ENCODE measurements around the gene CCND1.

The CCND1 gene

DNA sequence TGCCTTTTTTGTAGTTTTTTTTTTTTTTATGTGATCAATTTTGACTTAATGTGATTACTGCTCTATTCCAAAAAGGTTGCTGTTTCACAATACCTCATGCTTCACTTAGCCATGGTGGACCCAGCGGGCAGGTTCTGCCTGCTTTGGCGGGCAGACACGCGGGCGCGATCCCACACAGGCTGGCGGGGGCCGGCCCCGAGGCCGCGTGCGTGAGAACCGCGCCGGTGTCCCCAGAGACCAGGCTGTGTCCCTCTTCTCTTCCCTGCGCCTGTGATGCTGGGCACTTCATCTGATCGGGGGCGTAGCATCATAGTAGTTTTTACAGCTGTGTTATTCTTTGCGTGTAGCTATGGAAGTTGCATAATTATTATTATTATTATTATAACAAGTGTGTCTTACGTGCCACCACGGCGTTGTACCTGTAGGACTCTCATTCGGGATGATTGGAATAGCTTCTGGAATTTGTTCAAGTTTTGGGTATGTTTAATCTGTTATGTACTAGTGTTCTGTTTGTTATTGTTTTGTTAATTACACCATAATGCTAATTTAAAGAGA, 12.5 kb downstream of the CCND1 start:
- H3K27me3 Mint-ChIP-seq = no peaks in the 10 kb centered on the region
- no peak overlapping the region for H3K27ac Mint-ChIP-seq
- no peaks in the 10 kb centered on the region for H3K9me3 Mint-ChIP-seq
- H3K4me3 Mint-ChIP-seq = no peak overlapping the region
- peaks cover 2% of the 10 kb centered on the region for H3K36me3 Mint-ChIP-seq
- no peaks in the 10 kb centered on the region for H3K4me1 Mint-ChIP-seq

DNA sequence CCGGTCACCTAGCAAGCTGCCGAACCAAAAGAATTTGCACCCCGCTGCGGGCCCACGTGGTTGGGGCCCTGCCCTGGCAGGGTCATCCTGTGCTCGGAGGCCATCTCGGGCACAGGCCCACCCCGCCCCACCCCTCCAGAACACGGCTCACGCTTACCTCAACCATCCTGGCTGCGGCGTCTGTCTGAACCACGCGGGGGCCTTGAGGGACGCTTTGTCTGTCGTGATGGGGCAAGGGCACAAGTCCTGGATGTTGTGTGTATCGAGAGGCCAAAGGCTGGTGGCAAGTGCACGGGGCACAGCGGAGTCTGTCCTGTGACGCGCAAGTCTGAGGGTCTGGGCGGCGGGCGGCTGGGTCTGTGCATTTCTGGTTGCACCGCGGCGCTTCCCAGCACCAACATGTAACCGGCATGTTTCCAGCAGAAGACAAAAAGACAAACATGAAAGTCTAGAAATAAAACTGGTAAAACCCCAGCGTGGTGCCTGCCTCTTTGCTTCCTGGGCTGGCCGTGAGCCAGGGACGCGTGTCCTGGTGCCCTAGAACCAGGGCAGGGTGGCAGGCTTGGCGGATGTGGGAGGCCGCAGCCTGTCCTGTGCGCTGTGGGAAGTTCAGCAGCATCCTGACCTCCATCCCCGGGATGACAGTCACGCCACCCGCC, 13.2 kb downstream of the CCND1 start:
- Mint-ChIP-seq H3K27ac (no peak overlapping the region), H3K36me3 (peaks cover 2% of the 10 kb centered on the region), H3K4me1 (no peaks in the 10 kb centered on the region), H3K9me3 (no peaks in the 10 kb centered on the region), H3K4me3 (no peak overlapping the region), H3K27me3 (no peaks in the 10 kb centered on the region)

DNA sequence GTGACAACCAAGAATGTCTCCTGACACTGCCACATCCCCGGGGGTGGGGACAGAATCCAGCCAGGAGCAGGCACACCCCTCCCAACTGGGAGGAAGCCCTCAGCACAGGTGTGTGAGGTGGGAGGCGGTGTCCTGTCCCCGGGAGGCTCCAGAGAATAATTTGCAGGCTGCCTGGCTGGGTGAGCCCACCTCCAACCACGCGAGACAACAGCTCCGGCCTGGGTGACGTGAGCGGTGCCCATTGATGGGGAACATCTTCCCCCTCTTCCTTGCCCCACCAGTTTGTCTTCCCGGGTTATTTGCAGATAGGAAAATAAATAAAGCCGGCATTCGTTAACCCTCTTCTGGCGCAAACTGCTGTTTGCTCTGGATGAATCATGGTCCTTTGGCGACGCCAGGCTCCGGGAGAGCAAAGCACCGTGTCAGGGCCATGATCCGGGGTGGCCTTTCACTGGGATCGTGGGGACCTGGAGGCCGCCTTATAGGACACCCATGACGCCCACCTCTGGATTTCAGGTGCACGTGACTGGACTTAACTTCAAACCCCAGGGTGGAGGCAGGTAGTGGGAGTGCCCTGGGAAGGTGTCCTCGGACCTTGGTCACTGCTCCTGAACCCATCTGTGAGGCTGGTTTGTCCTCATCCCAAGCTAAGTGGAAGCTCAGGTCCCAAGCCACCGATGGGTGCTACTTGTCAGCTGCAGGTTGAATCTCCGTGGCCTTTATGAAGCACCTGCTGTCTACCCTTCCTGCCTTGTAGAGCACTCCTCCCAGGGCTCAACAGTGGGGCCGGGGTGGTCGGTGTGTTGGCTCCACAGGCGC, 13.9 kb downstream of the CCND1 start:
- H3K4me3 Mint-ChIP-seq = no peak overlapping the region
- H3K4me1 Mint-ChIP-seq = no peaks in the 10 kb centered on the region
- peaks cover 2% of the 10 kb centered on the region for H3K36me3 Mint-ChIP-seq
- H3K9me3 Mint-ChIP-seq = no peaks in the 10 kb centered on the region
- H3K27ac Mint-ChIP-seq = no peak overlapping the region
- H3K27me3 Mint-ChIP-seq = no peaks in the 10 kb centered on the region

DNA sequence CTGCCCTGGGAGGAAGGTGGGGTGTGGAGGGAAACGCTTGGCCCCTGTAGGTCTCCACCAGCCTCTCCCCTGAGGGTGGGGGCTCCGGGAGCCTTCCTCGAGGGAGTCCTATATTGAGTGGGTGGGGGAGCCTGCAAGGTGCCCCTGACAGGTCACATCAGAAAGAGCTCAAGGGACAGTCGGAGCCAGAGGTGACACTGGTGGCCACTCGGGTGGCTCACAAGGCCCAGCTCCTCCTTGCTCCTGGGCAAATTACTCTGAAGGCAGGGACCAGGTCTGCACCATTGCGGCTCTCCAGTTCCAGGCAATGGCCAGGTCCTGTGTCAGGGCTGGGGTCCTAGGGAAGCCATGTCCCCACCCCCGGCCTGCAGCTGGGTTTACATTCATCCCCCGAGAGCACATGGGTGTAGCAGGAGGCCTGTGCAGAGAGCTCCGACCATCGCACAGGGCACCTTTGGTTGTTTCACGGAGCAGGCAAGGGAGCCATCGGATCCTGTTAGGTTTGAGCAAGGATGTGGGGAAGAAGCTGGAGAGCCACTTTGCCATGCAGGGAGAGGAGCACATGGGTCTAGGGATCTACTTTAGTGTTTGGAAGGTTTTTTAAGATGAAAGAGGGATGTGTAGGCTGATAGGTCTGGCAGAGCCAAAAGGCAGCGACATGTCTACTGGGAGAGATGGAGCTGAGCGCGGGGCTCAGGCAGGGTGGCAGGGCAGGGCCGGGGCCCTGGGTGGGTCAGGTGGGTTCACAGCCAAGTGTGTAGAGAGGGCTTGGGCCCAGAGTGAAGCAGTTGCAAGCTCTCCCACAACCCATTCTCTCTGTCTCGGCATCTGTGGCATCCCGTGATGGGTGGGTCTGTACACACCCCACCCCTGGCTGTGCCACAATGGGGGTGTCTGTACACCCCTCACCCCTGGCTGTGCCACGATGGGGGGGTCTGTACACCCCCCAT, 14.8 kb downstream of the CCND1 start:
- H3K27ac Mint-ChIP-seq = no peak overlapping the region
- peaks cover 2% of the 10 kb centered on the region for H3K36me3 Mint-ChIP-seq
- no peak overlapping the region for H3K4me3 Mint-ChIP-seq
- no peaks in the 10 kb centered on the region for H3K4me1 Mint-ChIP-seq
- no peaks in the 10 kb centered on the region for H3K27me3 Mint-ChIP-seq
- H3K9me3 Mint-ChIP-seq = no peaks in the 10 kb centered on the region

DNA sequence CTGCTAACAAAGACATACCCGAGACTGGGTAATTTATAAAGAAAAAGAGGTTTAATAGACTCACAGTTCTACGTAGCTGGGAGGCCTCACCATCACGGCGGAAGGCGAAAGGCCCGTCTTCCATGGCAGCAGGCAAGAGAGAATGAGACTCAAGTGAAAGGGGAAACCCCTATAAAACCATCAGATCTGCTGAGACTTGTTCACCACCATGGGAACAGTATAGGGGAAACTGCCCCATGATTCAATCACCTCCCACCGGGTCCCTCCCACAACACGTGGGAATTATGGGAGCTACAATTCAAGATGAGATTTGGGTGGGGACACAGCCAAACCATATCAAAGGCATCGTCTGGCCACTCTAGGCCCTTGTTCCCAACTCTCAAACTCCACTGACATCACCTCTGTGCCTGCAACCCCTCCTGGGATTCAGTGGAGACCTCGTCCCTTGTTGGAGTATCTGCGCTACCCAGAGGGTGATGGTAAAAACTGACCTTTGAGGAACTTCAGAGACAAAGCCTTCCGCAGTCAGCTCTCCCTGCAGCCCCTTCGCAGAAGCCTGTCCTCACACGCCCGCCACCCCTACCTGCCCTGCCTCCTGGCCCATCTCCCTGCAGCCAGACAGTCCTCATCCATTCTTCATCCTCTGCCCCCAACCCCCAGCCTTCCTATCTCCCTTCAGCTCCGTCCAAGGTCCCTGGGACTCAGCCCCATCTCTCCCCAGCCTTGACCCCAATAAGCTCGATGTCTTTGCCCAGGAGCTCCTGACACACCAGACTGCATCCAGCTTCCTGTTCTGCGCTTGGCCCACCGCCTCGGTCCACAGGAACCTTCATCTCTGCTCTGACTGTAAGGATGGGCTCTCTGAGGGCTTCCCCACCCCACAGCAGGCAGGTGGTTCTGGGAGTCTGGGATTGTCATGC, 15.8 kb downstream of the CCND1 start:
- Mint-ChIP-seq H3K4me1 (no peaks in the 10 kb centered on the region), H3K9me3 (no peaks in the 10 kb centered on the region), H3K27me3 (no peaks in the 10 kb centered on the region), H3K36me3 (no peaks in the 10 kb centered on the region), H3K4me3 (no peak overlapping the region), H3K27ac (no peak overlapping the region)

DNA sequence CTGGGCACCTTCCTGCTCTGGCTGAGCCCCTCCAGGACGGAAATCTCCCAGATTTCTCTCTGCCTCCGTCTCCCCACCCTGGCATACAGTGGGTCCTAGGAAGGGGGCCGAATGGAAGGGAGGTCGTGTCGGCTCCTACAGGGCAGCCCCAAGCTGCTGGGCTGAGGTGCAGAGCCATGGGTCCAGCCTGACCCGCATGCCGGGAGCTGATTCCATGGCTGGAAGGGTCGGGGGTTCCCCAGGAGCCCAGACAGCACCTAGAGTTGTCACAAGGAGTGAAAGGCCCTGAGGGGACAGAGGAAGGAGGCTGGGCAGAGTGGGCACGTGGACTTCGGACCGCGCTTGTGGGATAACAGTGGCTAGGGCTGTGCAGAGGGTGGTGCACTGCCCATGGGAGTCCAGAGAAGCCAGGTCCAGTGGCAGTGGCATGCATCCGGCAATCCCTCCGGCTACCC, 16.5 kb downstream of the CCND1 start:
- Mint-ChIP-seq H3K4me1 (no peaks in the 10 kb centered on the region), H3K36me3 (no peaks in the 10 kb centered on the region), H3K4me3 (no peak overlapping the region), H3K27ac (no peak overlapping the region), H3K27me3 (no peaks in the 10 kb centered on the region), H3K9me3 (no peaks in the 10 kb centered on the region)

DNA sequence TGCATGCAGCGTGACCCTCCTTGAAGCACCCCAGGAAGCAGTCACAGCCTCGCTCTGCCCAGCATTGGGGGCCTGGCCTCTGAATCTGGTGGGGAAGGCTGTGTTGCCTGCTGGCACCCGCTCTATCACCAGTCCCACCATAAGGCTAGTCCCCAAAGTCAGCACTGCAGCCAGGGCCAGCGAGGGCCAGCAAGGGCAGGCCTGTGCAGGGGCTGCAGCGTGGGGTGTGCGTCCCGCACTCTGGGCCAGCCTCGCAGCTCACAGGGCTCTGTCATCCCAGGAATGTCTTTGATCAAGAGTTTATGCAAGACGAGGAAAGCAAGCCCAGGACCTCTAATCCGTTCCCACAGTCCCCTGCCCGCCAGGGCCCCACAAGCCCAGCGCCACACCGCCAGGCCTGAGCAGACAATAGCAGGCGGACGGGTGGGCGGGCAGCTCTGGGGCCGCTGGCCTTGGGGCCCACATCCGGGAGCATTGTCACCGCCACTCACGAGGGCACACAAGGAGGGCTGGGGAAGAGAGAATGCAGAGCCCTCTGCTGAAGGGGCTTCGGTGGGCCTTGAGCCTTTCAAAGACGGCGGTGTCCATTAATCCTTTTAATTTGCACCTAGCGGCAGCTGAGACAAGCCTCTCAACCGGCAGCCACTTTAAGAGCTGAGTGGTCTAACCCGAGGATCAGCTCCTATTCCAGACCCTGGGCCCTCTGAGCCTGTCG, 17.1 kb downstream of the CCND1 start:
- no peaks in the 10 kb centered on the region for H3K27me3 Mint-ChIP-seq
- H3K27ac Mint-ChIP-seq = no peak overlapping the region
- no peak overlapping the region for H3K4me3 Mint-ChIP-seq
- no peaks in the 10 kb centered on the region for H3K9me3 Mint-ChIP-seq
- no peaks in the 10 kb centered on the region for H3K36me3 Mint-ChIP-seq
- H3K4me1 Mint-ChIP-seq = no peaks in the 10 kb centered on the region

DNA sequence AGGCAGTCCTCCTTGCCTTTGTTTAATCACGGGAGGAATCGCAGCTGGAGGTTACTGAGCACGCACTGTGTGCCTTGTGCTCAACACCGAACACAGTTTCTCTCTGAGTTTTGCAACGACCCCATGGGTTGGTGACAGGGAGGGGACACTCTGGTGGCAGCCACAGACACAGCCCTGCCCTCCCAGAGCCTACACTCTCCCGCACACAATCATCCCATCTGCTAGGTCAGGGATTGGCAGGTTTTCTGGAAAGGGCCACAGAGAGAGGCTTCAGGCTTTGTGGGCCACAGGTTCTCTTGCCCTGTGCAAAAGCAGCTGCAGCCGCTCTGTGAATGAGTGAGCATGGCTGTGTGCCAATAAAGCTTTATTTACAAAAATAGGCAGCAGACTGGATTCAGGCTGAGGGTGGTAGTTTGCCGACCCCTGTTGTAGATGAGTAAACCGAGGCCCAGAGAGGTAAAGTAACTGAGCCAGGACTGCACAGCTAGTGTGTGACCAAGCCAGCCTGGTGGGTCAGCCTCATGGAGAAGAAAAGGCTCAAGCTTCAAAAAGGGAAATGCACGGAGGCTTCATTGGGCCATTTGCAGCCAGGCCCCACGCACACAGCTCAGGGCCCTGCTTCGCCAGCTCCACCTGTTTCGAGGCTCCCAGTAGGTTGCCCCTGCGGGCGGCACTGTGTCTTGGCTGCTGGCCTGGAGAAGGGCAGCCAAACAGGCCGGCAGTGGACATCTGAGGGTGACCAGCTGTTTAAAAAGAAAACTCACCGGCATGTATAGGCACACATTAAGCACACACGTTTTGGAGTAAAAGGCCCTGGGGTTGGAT, 17.9 kb downstream of the CCND1 start:
- H3K4me1 Mint-ChIP-seq = no peaks in the 10 kb centered on the region
- no peak overlapping the region for H3K4me3 Mint-ChIP-seq
- peaks cover under 1% of the 10 kb centered on the region for H3K36me3 Mint-ChIP-seq
- H3K9me3 Mint-ChIP-seq = no peaks in the 10 kb centered on the region
- H3K27ac Mint-ChIP-seq = no peak overlapping the region
- H3K27me3 Mint-ChIP-seq = no peaks in the 10 kb centered on the region

DNA sequence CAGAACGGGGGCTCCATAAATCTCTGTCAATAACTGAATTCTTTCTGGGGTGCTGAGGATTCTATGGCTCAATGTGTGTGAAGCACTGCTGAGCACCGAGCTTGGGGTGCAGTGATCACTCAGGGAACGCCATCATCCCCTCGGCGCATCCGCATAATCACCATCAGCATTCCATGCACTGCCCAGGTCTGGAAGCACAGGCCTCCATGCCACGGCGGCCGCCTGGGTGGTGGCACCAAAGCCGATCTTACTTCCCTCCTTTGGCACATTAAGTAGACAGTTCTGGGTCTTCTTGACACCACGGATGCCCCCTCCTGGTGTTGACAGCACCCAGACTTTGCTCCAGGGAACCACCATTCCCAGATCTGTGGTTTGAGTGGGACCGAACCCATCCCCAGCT, 18.6 kb downstream of the CCND1 start:
- Mint-ChIP-seq H3K4me1 (no peaks in the 10 kb centered on the region), H3K27me3 (no peaks in the 10 kb centered on the region), H3K27ac (no peak overlapping the region), H3K4me3 (no peak overlapping the region), H3K9me3 (no peaks in the 10 kb centered on the region), H3K36me3 (peaks cover 2% of the 10 kb centered on the region)

DNA sequence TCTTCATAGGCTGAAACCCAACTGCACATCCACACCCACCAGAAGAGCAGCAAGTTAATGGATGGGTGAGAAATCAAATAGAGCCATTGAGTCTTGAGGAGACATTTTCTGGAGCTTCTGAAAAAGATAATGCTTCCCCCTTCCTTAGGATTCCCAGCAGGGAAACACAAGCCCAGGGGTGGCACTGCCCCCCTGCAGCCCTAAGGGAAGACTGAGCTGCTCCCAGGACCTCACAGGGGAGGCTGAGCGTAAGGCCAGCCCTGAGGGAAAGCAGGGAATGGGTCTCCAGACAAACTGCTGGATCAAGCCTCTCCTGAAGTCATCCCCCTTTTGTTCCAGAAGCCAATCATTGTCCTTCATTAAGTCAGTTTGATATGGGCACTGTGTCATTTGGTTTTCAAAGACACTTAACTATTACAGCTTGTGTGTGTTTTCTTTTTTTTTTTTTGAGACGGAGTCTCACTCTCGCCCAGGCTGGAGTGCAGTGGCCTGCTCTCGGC, 19.1 kb downstream of the CCND1 start:
- peaks cover 5% of the 10 kb centered on the region for H3K36me3 Mint-ChIP-seq
- H3K4me1 Mint-ChIP-seq = no peaks in the 10 kb centered on the region
- no peak overlapping the region for H3K4me3 Mint-ChIP-seq
- H3K9me3 Mint-ChIP-seq = no peaks in the 10 kb centered on the region
- no peak overlapping the region for H3K27ac Mint-ChIP-seq
- H3K27me3 Mint-ChIP-seq = no peaks in the 10 kb centered on the region

DNA sequence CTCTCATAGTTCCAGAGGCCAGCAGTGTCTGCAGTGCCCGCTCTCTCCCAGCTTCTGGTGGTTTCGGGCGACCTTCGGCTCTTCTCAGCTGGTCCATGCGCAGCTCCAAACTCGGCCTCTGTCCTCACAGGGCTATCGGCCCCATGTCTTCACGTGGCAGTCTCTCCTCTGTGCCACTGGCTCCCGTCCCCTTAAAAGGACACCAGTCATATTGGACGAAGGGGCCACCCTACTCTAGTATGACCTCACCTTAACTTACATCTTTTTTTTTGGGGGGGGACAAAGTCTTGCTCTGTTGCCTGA, 20.4 kb downstream of the CCND1 start:
- H3K36me3 Mint-ChIP-seq = peaks cover 5% of the 10 kb centered on the region
- no peaks in the 10 kb centered on the region for H3K9me3 Mint-ChIP-seq
- no peak overlapping the region for H3K4me3 Mint-ChIP-seq
- no peak overlapping the region for H3K27ac Mint-ChIP-seq
- H3K4me1 Mint-ChIP-seq = no peaks in the 10 kb centered on the region
- H3K27me3 Mint-ChIP-seq = no peaks in the 10 kb centered on the region

DNA sequence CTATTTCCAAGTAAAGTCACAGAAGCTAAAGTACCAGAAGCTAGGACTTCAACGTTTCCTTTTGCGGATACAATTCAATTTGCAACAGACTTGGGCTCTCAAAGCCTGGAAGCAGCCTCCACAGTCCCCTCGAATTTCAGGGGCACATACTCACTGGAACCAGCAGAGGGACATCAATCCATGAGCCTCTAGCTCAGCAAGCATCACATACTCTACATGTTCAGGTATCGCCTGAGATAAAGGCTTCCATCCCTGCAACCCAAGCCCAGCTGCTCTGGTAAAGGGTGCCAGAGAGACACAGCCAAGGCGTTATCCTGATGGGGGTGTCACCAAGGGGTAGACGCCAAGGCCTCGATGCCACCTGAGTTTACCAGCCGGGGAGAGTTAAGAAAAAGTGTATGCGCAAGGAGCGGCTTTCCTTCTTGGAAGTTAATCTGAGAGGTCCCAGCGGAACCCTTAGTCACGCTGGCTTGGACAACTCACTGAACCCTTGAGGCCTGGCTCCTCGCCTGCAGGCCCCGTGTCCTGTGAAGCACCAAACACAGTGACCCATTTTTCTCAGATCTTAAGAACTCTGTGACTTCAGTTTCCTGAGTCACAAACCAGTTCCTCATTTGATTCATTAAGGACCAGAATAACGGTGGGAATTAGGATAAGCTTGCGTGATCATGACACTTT, 21.2 kb downstream of the CCND1 start:
- H3K9me3 Mint-ChIP-seq = no peaks in the 10 kb centered on the region
- H3K36me3 Mint-ChIP-seq = peaks cover 5% of the 10 kb centered on the region
- no peaks in the 10 kb centered on the region for H3K4me1 Mint-ChIP-seq
- no peak overlapping the region for H3K4me3 Mint-ChIP-seq
- no peak overlapping the region for H3K27ac Mint-ChIP-seq
- H3K27me3 Mint-ChIP-seq = no peaks in the 10 kb centered on the region

DNA sequence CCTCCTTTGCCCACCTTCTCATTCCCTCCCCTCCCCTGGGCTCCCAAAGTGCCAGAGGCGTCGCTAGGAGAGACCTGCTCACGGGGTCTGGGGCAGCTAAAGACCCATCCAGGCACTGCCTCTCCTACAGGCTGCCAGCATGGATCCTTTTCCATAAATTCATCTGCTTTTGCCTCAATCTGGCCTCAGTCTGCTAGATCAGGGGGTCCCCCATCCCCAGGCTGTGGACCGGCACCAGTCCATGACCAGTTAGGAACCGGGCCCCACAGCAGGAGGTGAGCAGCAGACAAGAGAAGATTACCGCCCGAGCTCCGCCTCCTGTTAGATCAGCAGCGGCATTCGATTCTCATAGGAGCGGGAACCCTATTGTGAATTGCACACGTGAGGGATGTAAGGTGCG, 21.9 kb downstream of the CCND1 start:
- Mint-ChIP-seq H3K4me1 (no peaks in the 10 kb centered on the region), H3K27ac (no peak overlapping the region), H3K9me3 (no peaks in the 10 kb centered on the region), H3K36me3 (peaks cover 7% of the 10 kb centered on the region), H3K4me3 (no peak overlapping the region), H3K27me3 (no peaks in the 10 kb centered on the region)
